ENCODE data around the gene C4BPA.

GRCh38 chr1:207172321-207172720 lies 68.3 kb downstream of the C4BPA start:
- TF ChIP-seq TEAD4 (IDR thresholded peaks at IDR 0.05) = no peak
- TF ChIP-seq NFIC (IDR thresholded peaks at IDR 0.05) = no peak
- TF ChIP-seq MAX (IDR thresholded peaks at IDR 0.05) = no peak
- no peak for TF ChIP-seq USF1 (IDR thresholded peaks at IDR 0.05)
- no peak for TF ChIP-seq TCF12 (IDR thresholded peaks at IDR 0.05; ENCODE audit: low read depth)

All from Ishikawa (cell line).